NT2/D1 (cell line): ENCODE measurements around the gene DOCK6.
"Not testable (repeated sequence)": the region's sequence is repeated elsewhere in the genome, so short reads cannot be mapped to it uniquely, and the experiment has no call there.

Source experiments
- DNase-seq: peaks from one replicate; pipeline ENCODE4 v3.0.0-alpha.2; 2011; ENCODE audit warnings: low read depth, low spot score
- H3K27me3 ChIP-seq: 2 replicates; pipeline ENCODE4 v1.6.0; 2011; ENCODE audit warnings: mild to moderate bottlenecking; ENCODE audit not compliant: insufficient read length, insufficient read depth
- H3K36me3 ChIP-seq: 2 replicates; pipeline ENCODE4 v1.6.1; 2011; ENCODE audit warnings: mild to moderate bottlenecking, low read length, mixed read lengths; ENCODE audit not compliant: insufficient read depth, insufficient read length
- H3K4me1 ChIP-seq: 2 replicates; pipeline ENCODE4 v1.5.1; 2011; ENCODE audit not compliant: insufficient read depth, insufficient read length
- H3K4me3 ChIP-seq: 2 replicates; pipeline ENCODE4 v1.5.1; 2011; ENCODE audit warnings: low read depth; ENCODE audit not compliant: insufficient read length
- H3K9ac ChIP-seq: 2 replicates; pipeline ENCODE4 v1.6.0; 2011; ENCODE audit warnings: low read depth; ENCODE audit not compliant: insufficient read length
- H3K9me3 ChIP-seq: 2 replicates; pipeline ENCODE4 v1.5.1; 2011; ENCODE audit warnings: mild to moderate bottlenecking, low read length; ENCODE audit not compliant: insufficient read depth
- SUZ12 ChIP-seq: IDR thresholded peaks from 2 replicates; pipeline ENCODE4 v1.6.1; 2011; ENCODE audit not compliant: insufficient read length, insufficient read depth; ENCODE audit errors: extremely low read depth
- YY1 ChIP-seq: IDR thresholded peaks from 2 replicates; pipeline ENCODE4 v1.6.1; 2011; ENCODE audit not compliant: insufficient read length, insufficient read depth
- ZNF274 ChIP-seq: IDR thresholded peaks from 2 replicates; pipeline ENCODE4 v1.6.1; 2011; ENCODE audit warnings: mild to moderate bottlenecking, low read depth, low read length

Gene DOCK6

GRCh38 chr19:11191934-11192333, 70.4 kb downstream of the DOCK6 start:
- peaks cover 61% of the 10 kb centered on the region for H3K36me3 ChIP-seq
- H3K4me3 ChIP-seq, result no peak overlapping the region
- H3K9ac ChIP-seq, result no peak overlapping the region
- H3K4me1 ChIP-seq, result peaks cover 16% of the 10 kb centered on the region
- no peak for DNase-seq
- TF ChIP-seq SUZ12 (no peak), ZNF274 (no peak), YY1 (no peak)
- no peaks in the 10 kb centered on the region for H3K9me3 ChIP-seq
- H3K27me3 ChIP-seq, result no peaks in the 10 kb centered on the region

DNA sequence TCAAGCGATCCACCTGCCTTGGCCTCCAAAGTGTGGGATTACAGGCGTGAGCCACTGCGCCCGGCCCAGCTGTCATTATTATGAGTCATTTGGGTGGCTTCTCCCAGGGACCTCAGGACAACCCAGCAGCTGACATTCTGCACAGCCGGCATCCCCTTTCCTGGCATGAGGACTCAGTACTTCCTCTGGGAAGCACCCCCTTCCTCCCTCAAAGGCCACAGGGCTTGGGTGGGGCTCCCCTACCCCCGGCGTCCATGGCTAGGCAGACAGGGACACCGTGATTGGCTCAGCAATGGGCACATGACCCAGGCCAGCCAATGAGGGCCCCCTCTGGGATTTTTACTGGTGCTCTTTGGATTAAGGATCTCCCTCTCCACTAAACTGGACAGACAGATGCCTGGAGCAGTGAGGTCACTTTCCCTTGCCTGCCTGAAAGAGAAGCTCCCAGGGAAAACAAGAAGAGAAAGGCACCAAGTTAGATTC, 71.0 kb downstream of the DOCK6 start:
- Histone ChIP-seq H3K4me1 (peaks cover 16% of the 10 kb centered on the region), H3K36me3 (peaks cover 67% of the 10 kb centered on the region), H3K9ac (no peak overlapping the region), H3K9me3 (no peaks in the 10 kb centered on the region), H3K4me3 (no peak overlapping the region), H3K27me3 (no peaks in the 10 kb centered on the region)
- DNase-seq, result no peak
- no peak for TF ChIP-seq YY1
- TF ChIP-seq ZNF274, result no peak
- TF ChIP-seq SUZ12, result no peak

GRCh38 chr19:11190501-11190900, 71.8 kb downstream of the DOCK6 start:
- Histone ChIP-seq H3K36me3 (peaks cover 68% of the 10 kb centered on the region), H3K4me3 (no peak overlapping the region), H3K9ac (no peak overlapping the region), H3K4me1 (peaks cover 14% of the 10 kb centered on the region), H3K27me3 (no peaks in the 10 kb centered on the region), H3K9me3 (no peaks in the 10 kb centered on the region)
- TF ChIP-seq ZNF274 (no peak), SUZ12 (no peak), YY1 (no peak)
- DNase-seq, result no peak

GRCh38 chr19:11187441-11187840, 74.9 kb downstream of the DOCK6 start:
- Histone ChIP-seq H3K27me3 (no peaks in the 10 kb centered on the region), H3K4me3 (no peak overlapping the region), H3K9me3 (no peaks in the 10 kb centered on the region), H3K36me3 (peaks cover 57% of the 10 kb centered on the region), H3K9ac (no peak overlapping the region), H3K4me1 (peaks cover 6% of the 10 kb centered on the region)
- TF ChIP-seq ZNF274 (no peak), SUZ12 (no peak), YY1 (no peak)
- DNase-seq, result no peak

- Histone ChIP-seq H3K36me3 (peaks cover 41% of the 10 kb centered on the region), H3K4me1 (peaks cover 3% of the 10 kb centered on the region), H3K27me3 (no peaks in the 10 kb centered on the region), H3K9me3 (no peaks in the 10 kb centered on the region), H3K9ac (no peak overlapping the region), H3K4me3 (no peak overlapping the region)
- no peak for TF ChIP-seq ZNF274
- no peak for TF ChIP-seq SUZ12
- TF ChIP-seq YY1, result no peak
- DNase-seq, result no peak
Observed at GRCh38 chr19:11182994-11183393, 79.3 kb downstream of the DOCK6 start.

GRCh38 chr19:11181488-11181887, 80.8 kb downstream of the DOCK6 start:
- Histone ChIP-seq H3K36me3 (peaks cover 42% of the 10 kb centered on the region), H3K9me3 (no peaks in the 10 kb centered on the region), H3K4me1 (peaks cover 3% of the 10 kb centered on the region), H3K27me3 (no peaks in the 10 kb centered on the region), H3K4me3 (no peak overlapping the region), H3K9ac (no peak overlapping the region)
- no peak for DNase-seq
- TF ChIP-seq YY1, result no peak
- no peak for TF ChIP-seq ZNF274
- no peak for TF ChIP-seq SUZ12

GRCh38 chr19:11180975-11181374, 81.3 kb downstream of the DOCK6 start:
- not testable (repeated sequence) for H3K4me3 ChIP-seq, H3K9me3 ChIP-seq, DNase-seq, H3K27me3 ChIP-seq, H3K9ac ChIP-seq, H3K4me1 ChIP-seq
- peaks cover 47% of the 10 kb centered on the region for H3K36me3 ChIP-seq

DNA sequence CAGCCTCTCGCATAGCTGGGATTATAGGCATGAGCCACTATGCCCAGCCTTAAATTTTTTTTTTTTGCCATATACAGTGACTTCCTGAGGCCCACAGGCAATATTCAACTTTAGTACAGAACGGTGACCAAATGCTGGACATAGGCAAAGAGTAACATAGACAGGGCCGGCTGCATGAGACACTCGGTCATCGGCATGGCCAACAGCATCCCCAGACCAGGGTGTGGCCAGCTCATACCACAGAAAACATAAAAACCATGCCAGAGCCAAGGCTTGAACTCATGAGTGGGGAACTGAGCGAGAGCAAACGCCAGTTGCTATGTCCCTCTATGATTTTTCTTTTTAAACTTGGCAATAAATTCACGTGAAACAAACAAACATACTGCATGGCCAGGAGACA, 82.0 kb downstream of the DOCK6 start:
- Histone ChIP-seq H3K4me1 (peaks cover 3% of the 10 kb centered on the region), H3K9me3 (no peaks in the 10 kb centered on the region), H3K27me3 (no peaks in the 10 kb centered on the region), H3K4me3 (no peak overlapping the region), H3K9ac (no peak overlapping the region), H3K36me3 (peaks cover 49% of the 10 kb centered on the region)
- no peak for DNase-seq
- TF ChIP-seq ZNF274 (no peak), YY1 (no peak), SUZ12 (no peak)
